Keratinocyte (primary cell): ENCODE results near the gene RNASE2. TPM values are rescaled to one million over a fixed set of nuclear protein-coding genes. Genes with fewer than 3 reads are reported as not detected.
"Not testable (repeated sequence)": the region's sequence is repeated elsewhere in the genome, so short reads cannot be mapped to it uniquely, and the experiment has no call there.

Experiments
- DNase-seq: peaks from one replicate; pipeline ENCODE4 v3.0.0-alpha.2; 2011; ENCODE audit warnings: low read depth, missing footprints, low spot score
- FAIRE-seq: peaks from 2 replicates; lab custom pipeline; 2011; peaks lifted over from hg19 to GRCh38; lab: Jason Lieb, UNC
- H2AFZ ChIP-seq: 2 replicates; pipeline ENCODE4 v1.6.0; 2012; ENCODE audit warnings: low read length, control low read depth, inconsistent platforms; ENCODE audit not compliant: control insufficient read depth
- H3K27ac ChIP-seq: 2 replicates; pipeline ENCODE4 v1.5.1; 2011; ENCODE audit warnings: low read length; ENCODE audit not compliant: control insufficient read depth, insufficient read depth
- H3K27me3 ChIP-seq: 3 replicates; pipeline ENCODE4 v1.6.0; 2011; ENCODE audit warnings: low read length; ENCODE audit not compliant: control insufficient read depth, insufficient read depth; ENCODE audit errors: extremely low read depth
- H3K36me3 ChIP-seq, 2 experiments: 2 replicates in 1 of 2; 3 replicates in 1 of 2; pipeline ENCODE4 v1.5.1; 2011; ENCODE audit warnings: low read length in 2 of 2, mild to moderate bottlenecking in 1 of 2; ENCODE audit not compliant: control insufficient read depth in 2 of 2, insufficient read depth in 2 of 2; ENCODE audit errors: extremely low read depth in 1 of 2
- H3K4me1 ChIP-seq: 3 replicates; pipeline ENCODE4 v1.5.1; 2011; ENCODE audit warnings: low read length; ENCODE audit not compliant: control insufficient read depth, insufficient read depth; ENCODE audit errors: extremely low read depth
- H3K4me2 ChIP-seq: 3 replicates; pipeline ENCODE4 v1.6.0; 2011; ENCODE audit warnings: low read depth, low read length; ENCODE audit not compliant: control insufficient read depth, insufficient read depth; ENCODE audit errors: extremely low read depth
- H3K4me3 ChIP-seq, 3 experiments: fragments of 200-600 bp in 1 of 3; sonication (generic) in 1 of 3; 2 replicates in 2 of 3; 3 replicates in 1 of 3; pipeline ENCODE4 v1.5.1; 2011 to 2016; ENCODE audit warnings: low read length in 3 of 3, mild to moderate bottlenecking in 3 of 3, control low read depth in 2 of 3, inconsistent platforms in 1 of 3, low read depth in 1 of 3, mixed read lengths in 1 of 3, mixed run types in 1 of 3, moderate library complexity in 1 of 3; ENCODE audit not compliant: control insufficient read depth in 2 of 3, insufficient read depth in 2 of 3; ENCODE audit errors: extremely low read depth in 1 of 3
- H3K79me2 ChIP-seq: 2 replicates; pipeline ENCODE4 v1.6.0; 2012; ENCODE audit warnings: low read length; ENCODE audit not compliant: control insufficient read depth, insufficient read depth
- H3K9ac ChIP-seq: 3 replicates; pipeline ENCODE4 v1.6.0; 2011; ENCODE audit warnings: low read length; ENCODE audit not compliant: control insufficient read depth, insufficient read depth; ENCODE audit errors: extremely low read depth
- H3K9me1 ChIP-seq: 3 replicates; pipeline ENCODE4 v1.6.0; 2011; ENCODE audit warnings: low read length; ENCODE audit not compliant: control insufficient read depth, insufficient read depth; ENCODE audit errors: extremely low read depth
- H3K9me3 ChIP-seq: 2 replicates; pipeline ENCODE4 v1.5.1; 2012; ENCODE audit warnings: low read depth, low read length; ENCODE audit not compliant: control insufficient read depth
- H4K20me1 ChIP-seq: 3 replicates; pipeline ENCODE4 v1.6.0; 2011; ENCODE audit warnings: low read length; ENCODE audit not compliant: control insufficient read depth, insufficient read depth; ENCODE audit errors: extremely low read depth
- CTCF ChIP-seq, 3 experiments: IDR thresholded peaks in 1 of 3; conservative IDR thresholded peaks in 1 of 3; optimal IDR thresholded peaks in 1 of 3; 2 replicates in 2 of 3; 3 replicates in 1 of 3; pipeline versions ENCODE3 to v1.5.1; 2011; ENCODE audit warnings: low read length in 3 of 3, mild to moderate bottlenecking in 3 of 3, moderate library complexity in 2 of 3, control low read depth in 1 of 3, inconsistent platforms in 1 of 3; ENCODE audit not compliant: insufficient read depth in 2 of 3; ENCODE audit errors: extremely low read depth in 1 of 3
- EZH2 ChIP-seq: IDR thresholded peaks from one replicate; pipeline ENCODE4 v1.6.1; 2012; ENCODE audit warnings: inconsistent platforms, mild to moderate bottlenecking, low read length, moderate library complexity
- dilution Hi-C: fragments of 300-500 bp; cut with MboI; formaldehyde crosslinking; loops from one replicate; pipeline ENCODE4 v1.7.0; 2020; ENCODE audit warnings: low sequenced_read_pairs; ENCODE audit not compliant: extremely low pct_ligation_motif_present
- polyA minus RNA-seq, 3 experiments: library from RNA; depleted of rRNA, polyadenylated mRNA; stranded (reverse); fragments of >200 nt; gene quantifications; 1 replicate in 1 of 3; 2 replicates in 1 of 3; 3 replicates in 1 of 3; pipeline ENCODE4 v1.2.3, GENCODE V29; 2011
- polyA plus RNA-seq, 5 experiments: library from polyadenylated mRNA; depleted of rRNA in 3 of 5; stranded (reverse) in 3 of 5; stranded (forward) in 1 of 5; unstranded in 1 of 5; fragments of >200 nt; gene quantifications; 1 replicate in 1 of 5; 2 replicates in 3 of 5; 3 replicates in 1 of 5; pipeline versions ENCODE4 v1.2.1 to v1.2.3, GENCODE V29; 2011 to 2012; ENCODE audit warnings: missing spikeins in 2 of 5, low read depth in 1 of 5, low replicate concordance in 1 of 5

Gene RNASE2
- polyA plus RNA-seq (not detected in 3 replicates), polyA minus RNA-seq (not detected in 3 replicates)
- not detected for polyA plus RNA-seq (2011; ENCODE audit: low read depth)
- polyA plus RNA-seq (2011; cell fraction: cytosol; rRNA removed) = not detected in 2 replicates
- polyA plus RNA-seq (2011; cell fraction: nucleus; rRNA removed) = not detected in 2 replicates
- 0.32 TPM in 1 of 2 replicates, not detected in the other for polyA plus RNA-seq (2012; ENCODE audit: low replicate concordance)
- not detected for polyA minus RNA-seq (2011; cell fraction: cytosol; rRNA and poly(A)+ RNA removed)
- not detected in 2 replicates for polyA minus RNA-seq (2011; cell fraction: nucleus; rRNA and poly(A)+ RNA removed)

GRCh38 chr14:20954736-20955537 is at the start of gene RNASE2:
Gene RNASE2, plus strand, starts transcription at chr14:20955487. Its CDS starts 285 bp downstream, at chr14:20955772.
- H3K27me3 ChIP-seq, FAIRE-seq, DNase-seq, H4K20me1 ChIP-seq, H3K4me2 ChIP-seq, H2AFZ ChIP-seq, H3K9ac ChIP-seq, H3K9me1 ChIP-seq, H3K79me2 ChIP-seq, H3K4me1 ChIP-seq, H3K27ac ChIP-seq, H3K36me3 ChIP-seq, H3K4me3 ChIP-seq, H3K9me3 ChIP-seq, dilution Hi-C loops: not testable (repeated sequence)

GRCh38 chr14:20905676-20906075 is 49.6 kb upstream of the RNASE2 start:
- Histone ChIP-seq H3K9ac (no peak overlapping the region), H3K4me3 (no peak overlapping the region), H3K27me3 (no peaks in the 10 kb centered on the region), H3K27ac (no peak overlapping the region), H3K4me1 (no peaks in the 10 kb centered on the region), H3K9me3 (no peaks in the 10 kb centered on the region), H4K20me1 (no peaks in the 10 kb centered on the region), H3K9me1 (no peaks in the 10 kb centered on the region), H3K4me2 (no peak overlapping the region), H3K36me3 (no peaks in the 10 kb centered on the region), H2AFZ (no peak overlapping the region), H3K79me2 (no peaks in the 10 kb centered on the region)
- dilution Hi-C loops = no loop called here
- TF ChIP-seq CTCF (optimal IDR thresholded peaks at IDR 0.05 in 1 of 3, IDR thresholded peaks at IDR 0.05 in 1 of 3, conservative IDR thresholded peaks at IDR 0.05 in 1 of 3; ENCODE audit: extremely low read depth in 1 of 3, insufficient read depth in 2 of 3, low read length in 3 of 3) (no peak), EZH2 (no peak)
- FAIRE-seq = no peak
- DNase-seq = no peak
